Skeletal muscle tissue (tissue), 4 donors: Measurements from ENCODE around the gene LRP11. TPM values are rescaled to one million over a fixed set of nuclear protein-coding genes. Genes with fewer than 3 reads are reported as not detected.

Experiments
- H3K27ac ChIP-seq: one replicate; pipeline ENCODE4 v1.7.0; 2013; ENCODE audit warnings: mild to moderate bottlenecking, low read depth, low read length, inconsistent platforms
- H3K27me3 ChIP-seq, 3 donors: one replicate each; pipeline ENCODE4 v1.7.0; 2013; ENCODE audit warnings: low read length in 3 of 3; ENCODE audit not compliant: control insufficient read depth in 3 of 3, insufficient read depth in 3 of 3
- H3K36me3 ChIP-seq, 3 donors: one replicate each; pipeline ENCODE4 v1.7.0; 2013; ENCODE audit warnings: low read length in 3 of 3; ENCODE audit not compliant: control insufficient read depth in 3 of 3, insufficient read depth in 3 of 3
- H3K4me1 ChIP-seq, 3 donors: one replicate each; pipeline ENCODE4 v1.7.0; 2013; ENCODE audit warnings: low read length in 3 of 3, mild to moderate bottlenecking in 3 of 3; ENCODE audit not compliant: control insufficient read depth in 3 of 3, insufficient read depth in 3 of 3
- H3K4me3 ChIP-seq, 3 donors: one replicate each; pipeline ENCODE4 v1.7.0; 2013; ENCODE audit warnings: low read length in 3 of 3
- H3K9ac ChIP-seq, 3 donors: one replicate each; pipeline ENCODE4 v1.7.0; 2013; ENCODE audit warnings: low read length in 3 of 3, mild to moderate bottlenecking in 3 of 3, moderate library complexity in 2 of 3, low read depth in 1 of 3
- H3K9me3 ChIP-seq, 3 donors: one replicate each; pipeline ENCODE4 v1.7.0; 2013; ENCODE audit warnings: low read length in 3 of 3; ENCODE audit not compliant: control insufficient read depth in 3 of 3
- total RNA-seq: library from RNA; depleted of rRNA; stranded (reverse); fragments of >200 nt; gene quantifications from one replicate; pipeline ENCODE4 v1.2.3, GENCODE V29; 2014
- donor health status: Osteomylitis.

LRP11 gene
- total RNA-seq, 1 donor from 2014 or later, result 15.7 TPM

DNA sequence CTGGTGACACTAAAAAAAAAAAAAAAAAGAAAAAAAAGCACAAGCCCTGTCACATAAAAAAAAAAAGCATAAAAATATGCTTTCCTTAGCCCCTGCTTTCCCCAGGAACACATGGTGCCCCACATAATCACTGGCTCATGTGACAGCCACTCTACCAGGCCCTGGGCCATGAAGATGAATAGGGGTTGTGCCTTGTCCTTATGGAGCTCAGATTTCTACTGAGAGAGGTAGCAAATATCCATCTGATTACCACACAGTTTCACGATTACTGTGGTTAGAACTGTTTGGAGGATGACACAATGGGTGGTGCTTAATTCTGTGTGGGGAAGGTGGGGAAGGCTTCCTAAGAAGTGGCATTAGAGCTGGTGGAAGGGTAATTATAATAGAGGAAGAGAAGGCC lies 24.5 kb upstream of the LRP11 start:
- peaks cover 13 to 30% (median 29%) of the 10 kb centered on the region in 3 donors for H3K4me1 ChIP-seq

DNA sequence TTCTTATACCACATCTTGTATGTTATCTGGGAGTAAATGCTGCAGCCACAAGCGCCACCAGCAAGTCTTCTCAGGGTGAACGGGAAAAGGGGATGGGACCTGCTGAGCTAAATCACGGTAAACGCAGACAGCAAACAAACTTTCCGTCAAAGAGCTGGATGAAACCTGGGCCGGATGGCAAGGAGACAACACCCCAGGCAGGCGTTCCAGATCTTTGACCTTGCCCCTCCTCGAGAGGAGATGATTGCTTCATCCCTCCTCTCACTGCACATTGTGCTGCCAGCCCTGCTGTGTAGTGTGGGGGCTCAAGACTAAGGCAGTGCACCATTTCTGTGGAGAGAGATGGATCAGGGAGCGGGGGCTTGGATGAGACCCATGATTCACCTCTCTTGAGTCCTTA lies 23.9 kb upstream of the LRP11 start:
- Histone ChIP-seq H3K4me1 (peaks cover 13 to 30% (median 29%) of the 10 kb centered on the region in 3 donors), H3K27ac (no peak overlapping the region), H3K4me3 (no peak overlapping the region), H3K36me3 (no peaks in the 10 kb centered on the region), H3K9me3 (no peaks in the 10 kb centered on the region), H3K9ac (no peak overlapping the region), H3K27me3 (no peaks in the 10 kb centered on the region)

More for the DNA sequence above, 24.5 kb upstream of the LRP11 start:
- Histone ChIP-seq H3K9me3 (no peaks in the 10 kb centered on the region), H3K27ac (no peak overlapping the region), H3K27me3 (no peaks in the 10 kb centered on the region), H3K36me3 (no peaks in the 10 kb centered on the region), H3K4me3 (no peak overlapping the region), H3K9ac (no peak overlapping the region)

DNA sequence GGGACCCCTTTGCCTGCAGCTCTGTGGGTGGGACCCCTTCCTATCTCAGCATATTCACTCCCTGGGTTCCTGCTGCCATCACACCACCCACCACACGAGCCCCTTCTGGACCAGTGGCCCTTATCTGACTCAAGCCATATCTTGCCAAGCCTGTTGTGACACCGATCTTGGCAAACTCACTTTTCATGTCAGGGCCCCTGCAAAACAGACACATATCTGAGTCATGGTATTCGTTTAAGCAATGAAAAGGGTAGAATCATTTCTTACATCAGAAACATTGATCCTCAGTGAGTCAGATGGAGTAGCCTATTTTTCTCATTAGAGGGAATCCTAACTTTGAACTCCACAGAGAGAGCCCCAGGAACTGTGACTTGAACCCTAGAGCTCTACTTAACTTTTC lies 23.2 kb upstream of the LRP11 start:
- Histone ChIP-seq H3K27me3 (no peaks in the 10 kb centered on the region), H3K4me1 (peaks cover 13 to 30% (median 29%) of the 10 kb centered on the region in 3 donors), H3K9me3 (no peaks in the 10 kb centered on the region), H3K36me3 (no peaks in the 10 kb centered on the region), H3K4me3 (no peak overlapping the region), H3K27ac (no peak overlapping the region), H3K9ac (no peak overlapping the region)

DNA sequence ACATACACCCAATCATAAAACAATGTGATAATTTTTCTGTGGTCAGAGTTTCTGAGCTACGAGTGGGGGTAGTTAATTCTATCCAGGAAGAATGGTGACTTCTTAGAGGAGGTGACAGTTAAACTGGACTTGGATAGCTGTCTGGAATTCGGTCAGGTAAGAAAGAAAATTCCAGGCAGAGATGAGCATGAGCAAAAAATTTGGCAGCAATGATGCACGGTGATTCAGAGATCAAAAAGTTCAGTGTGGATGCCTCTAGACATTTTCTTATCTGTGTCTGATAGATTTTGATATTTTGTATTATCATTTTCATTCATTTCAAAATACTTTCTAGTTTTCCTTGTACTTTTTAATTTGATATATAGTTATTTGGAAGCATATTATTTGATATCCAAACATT lies 21.7 kb upstream of the LRP11 start:
- Histone ChIP-seq H3K4me3 (no peak overlapping the region), H3K4me1 (peaks cover 13 to 29% (median 28%) of the 10 kb centered on the region in 3 donors), H3K9ac (no peak overlapping the region), H3K27ac (no peak overlapping the region), H3K9me3 (no peaks in the 10 kb centered on the region), H3K27me3 (no peaks in the 10 kb centered on the region), H3K36me3 (no peaks in the 10 kb centered on the region)

DNA sequence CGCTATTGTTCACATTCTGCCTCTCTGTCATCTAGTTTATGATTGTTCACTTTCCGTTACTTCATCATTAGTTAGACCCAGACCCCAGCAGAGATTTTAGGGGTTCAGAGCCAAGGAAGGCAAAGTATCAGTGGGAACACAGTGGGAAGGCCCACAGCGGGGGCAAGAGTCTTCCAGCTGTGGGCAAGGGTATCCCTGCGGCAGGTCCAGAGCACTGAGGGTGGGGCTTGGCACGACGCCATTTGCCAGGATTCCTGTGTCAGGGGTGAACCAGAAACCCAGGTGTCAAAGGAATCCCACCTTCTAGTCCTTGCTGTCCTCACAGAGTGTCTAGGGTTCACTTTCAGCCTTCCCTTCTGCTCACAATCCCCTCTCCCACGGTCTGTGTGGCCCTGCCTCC lies 20.5 kb upstream of the LRP11 start:
- Histone ChIP-seq H3K27me3 (no peaks in the 10 kb centered on the region), H3K4me1 (peaks cover 5 to 19% (median 15%) of the 10 kb centered on the region in 3 donors), H3K27ac (no peak overlapping the region), H3K9ac (no peak overlapping the region), H3K36me3 (no peaks in the 10 kb centered on the region), H3K4me3 (no peak overlapping the region), H3K9me3 (no peaks in the 10 kb centered on the region)

DNA sequence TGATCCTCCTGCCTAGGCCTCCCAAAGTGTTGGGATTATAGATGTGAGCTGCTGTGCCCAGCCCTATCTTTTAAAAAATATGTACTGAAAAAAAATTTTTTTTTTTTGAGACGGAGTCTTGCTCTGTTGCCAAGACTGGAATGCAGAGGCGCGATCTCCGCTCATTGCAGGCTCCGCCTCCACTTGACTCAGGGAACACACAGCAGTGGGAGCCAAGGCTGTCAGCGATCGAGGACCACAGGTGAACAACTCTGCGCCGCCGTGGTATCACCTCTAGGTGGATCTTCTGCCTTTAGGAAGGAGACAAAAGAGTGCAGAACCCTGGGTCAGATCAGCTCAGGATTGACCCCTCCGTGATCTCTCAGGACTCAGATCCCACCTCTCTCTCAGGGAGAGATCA lies 20.1 kb upstream of the LRP11 start:
- H3K27me3 ChIP-seq, result no peaks in the 10 kb centered on the region
- H3K36me3 ChIP-seq, result no peaks in the 10 kb centered on the region
- H3K9ac ChIP-seq, result no peak overlapping the region
- no peak overlapping the region for H3K27ac ChIP-seq
- H3K4me1 ChIP-seq, result peaks cover 5 to 16% (median 13%) of the 10 kb centered on the region in 3 donors
- no peaks in the 10 kb centered on the region for H3K9me3 ChIP-seq
- no peak overlapping the region for H3K4me3 ChIP-seq

DNA sequence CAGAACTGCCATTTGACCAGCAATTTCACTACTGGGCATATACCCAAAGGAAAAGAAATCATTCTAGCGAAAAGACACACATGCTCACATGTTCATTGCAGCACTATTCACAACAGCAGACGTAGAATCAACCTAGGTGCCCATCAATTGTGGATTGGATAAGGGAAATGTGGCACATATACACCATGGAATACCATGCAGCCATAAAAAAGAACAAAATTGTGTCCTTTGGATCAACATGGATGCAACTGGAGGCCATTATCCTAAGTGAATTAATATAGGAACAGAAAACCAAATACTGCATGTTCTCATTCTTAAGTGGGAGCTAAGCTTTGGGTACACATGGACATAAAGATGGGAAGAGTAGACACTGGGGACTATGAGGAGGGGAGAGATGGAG lies 17.7 kb upstream of the LRP11 start:
- H3K27me3 ChIP-seq, result no peaks in the 10 kb centered on the region
- no peaks in the 10 kb centered on the region for H3K4me1 ChIP-seq
- H3K9me3 ChIP-seq, result no peaks in the 10 kb centered on the region
- no peaks in the 10 kb centered on the region for H3K36me3 ChIP-seq
- H3K9ac ChIP-seq, result no peak overlapping the region
- H3K27ac ChIP-seq, result no peak overlapping the region
- H3K4me3 ChIP-seq, result no peak overlapping the region

DNA sequence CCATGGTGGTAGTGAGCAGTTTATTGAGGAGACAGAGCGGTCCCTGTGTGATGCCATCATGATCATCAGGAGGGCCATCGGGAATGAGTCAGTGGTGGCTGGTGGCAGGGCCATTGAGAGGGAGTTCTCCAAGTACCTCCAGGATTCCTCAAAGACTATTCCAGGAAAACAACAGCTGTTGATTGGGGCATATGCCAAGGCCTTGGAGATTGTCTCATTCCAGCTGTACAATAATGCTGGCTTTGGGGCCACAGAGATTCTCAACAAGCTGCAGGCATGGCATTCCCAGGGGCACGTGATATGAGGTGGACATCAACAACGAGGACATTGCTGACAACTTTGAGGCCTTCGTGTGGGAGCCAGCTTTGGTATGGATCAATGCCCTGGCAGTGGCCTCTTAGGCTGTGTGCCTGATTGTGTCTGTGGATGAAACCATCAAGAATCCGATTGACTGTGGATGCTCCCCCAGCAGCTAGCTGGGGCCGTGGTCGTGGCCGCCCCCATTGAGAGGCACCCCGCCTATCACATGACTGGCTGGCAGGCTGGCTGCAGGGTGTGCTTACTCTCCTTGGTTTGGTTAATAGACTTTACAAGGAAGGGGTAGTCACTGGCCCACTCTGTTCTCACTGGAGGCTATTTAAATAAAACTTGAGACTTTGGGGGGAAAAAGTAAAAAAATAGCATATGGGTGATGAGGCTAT lies 17.1 kb upstream of the LRP11 start:
- H3K36me3 ChIP-seq, result no peaks in the 10 kb centered on the region
- H3K27ac ChIP-seq, result no peak overlapping the region
- H3K4me1 ChIP-seq, result no peaks in the 10 kb centered on the region
- H3K9me3 ChIP-seq, result no peaks in the 10 kb centered on the region
- no peak overlapping the region for H3K4me3 ChIP-seq
- no peaks in the 10 kb centered on the region for H3K27me3 ChIP-seq
- no peak overlapping the region for H3K9ac ChIP-seq

DNA sequence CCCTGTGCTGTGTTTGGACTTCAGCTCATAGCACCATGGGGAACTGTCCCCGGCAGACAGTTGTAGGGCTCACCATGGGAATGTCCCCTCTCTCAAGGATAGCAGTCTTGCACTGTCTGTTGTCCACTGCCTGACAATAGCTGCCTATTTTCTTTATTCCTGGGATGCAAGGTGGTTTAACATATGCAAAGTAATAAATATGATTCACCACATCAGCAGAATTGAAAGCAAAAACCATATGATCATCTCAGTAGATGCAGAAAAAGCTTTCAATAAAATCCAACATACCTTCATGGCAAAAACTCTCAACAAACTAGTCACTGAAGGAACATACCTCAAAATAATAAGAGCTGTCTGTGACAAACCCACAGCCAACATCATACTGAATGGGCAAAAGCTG lies 13.5 kb upstream of the LRP11 start:
- Histone ChIP-seq H3K9ac (no peak overlapping the region), H3K4me1 (no peaks in the 10 kb centered on the region), H3K36me3 (no peaks in the 10 kb centered on the region), H3K9me3 (no peaks in the 10 kb centered on the region), H3K4me3 (no peak overlapping the region), H3K27ac (no peak overlapping the region), H3K27me3 (no peaks in the 10 kb centered on the region)

DNA sequence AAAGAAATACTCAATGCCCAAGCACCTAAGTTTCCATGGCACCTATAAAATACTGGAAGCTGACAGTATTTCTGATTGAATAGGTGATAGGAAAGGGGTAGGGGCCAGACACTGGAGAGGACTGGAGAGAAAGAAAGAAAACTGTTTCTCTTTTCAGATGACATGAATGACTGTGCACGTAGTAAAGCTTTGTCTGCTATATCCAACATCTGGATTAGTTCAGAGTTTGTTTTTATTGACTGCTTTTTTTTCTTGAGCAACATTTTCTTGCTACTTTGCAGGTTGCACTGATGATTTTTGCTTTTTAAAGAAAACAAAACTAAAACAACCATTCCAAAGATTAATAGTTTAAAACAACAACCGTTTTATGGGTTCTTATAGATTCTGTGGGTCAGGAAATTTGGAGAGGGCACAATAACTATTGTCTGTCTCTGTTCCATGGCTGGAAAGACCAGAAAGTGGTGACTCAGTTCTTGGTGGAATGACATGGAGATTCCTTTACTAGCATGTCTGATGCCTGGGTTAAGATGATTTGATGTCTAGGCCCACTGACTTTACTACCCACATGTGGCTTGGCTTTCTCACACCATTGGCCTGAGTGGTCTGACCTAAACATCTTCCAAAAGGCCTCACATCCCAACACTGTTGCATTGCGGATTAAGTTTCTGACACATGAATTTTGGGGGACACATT lies 12.2 kb upstream of the LRP11 start:
- Histone ChIP-seq H3K9me3 (no peaks in the 10 kb centered on the region), H3K4me1 (no peaks in the 10 kb centered on the region), H3K4me3 (no peak overlapping the region), H3K36me3 (no peaks in the 10 kb centered on the region), H3K9ac (no peak overlapping the region), H3K27me3 (no peaks in the 10 kb centered on the region), H3K27ac (no peak overlapping the region)
